ENCODE measurements around the gene TRABD2A. TPM values are rescaled to one million over a fixed set of nuclear protein-coding genes. Genes with fewer than 3 reads are reported as not detected.

TRABD2A gene
- total RNA-seq, 1 experiment from 2014 or later, result 1.7 TPM

GRCh38 chr2:84792856-84793522, 87.9 kb downstream of the TRABD2A start:
- Histone ChIP-seq H3K27ac (ENCODE audit: insufficient read length, low read depth, low read length) (no peak overlapping the region), H4K91ac (ENCODE audit: insufficient read length, low read depth, low read length) (no peak overlapping the region), H4K20me1 (ENCODE audit: control insufficient read depth, insufficient read depth, insufficient read length) (no peaks in the 10 kb centered on the region), H3K9ac (ENCODE audit: extremely low read depth, insufficient read length, low read length) (no peak overlapping the region), H2BK5ac (ENCODE audit: insufficient read length, low read length) (no peak overlapping the region), H2BK15ac (ENCODE audit: low read depth, low read length) (no peak overlapping the region), H3K4me2 (ENCODE audit: insufficient read depth, insufficient read length, low read length) (no peak overlapping the region), H3K56ac (ENCODE audit: insufficient read length, low read depth, low read length) (no peak overlapping the region), H4K8ac (replicated peaks; ENCODE audit: insufficient read length, low read depth, low read length) (no peak overlapping the region), H3K4ac (ENCODE audit: low read depth, low read length) (no peak overlapping the region), H2AK5ac (ENCODE audit: insufficient read length, low read length) (no peak overlapping the region), H4K5ac (ENCODE audit: insufficient read length, low read depth, low read length) (no peak overlapping the region), H3K79me1 (ENCODE audit: insufficient read depth, low read depth, low read length, poor library complexity, severe bottlenecking) (no peaks in the 10 kb centered on the region), H3T11ph (ENCODE audit: low read length) (no peak overlapping the region), H2BK20ac (ENCODE audit: low read depth, low read length, poor library complexity, severe bottlenecking) (no peak overlapping the region), H2AFZ (ENCODE audit: low read length) (no peak overlapping the region), H3K18ac (ENCODE audit: insufficient read length, low read depth, low read length) (no peak overlapping the region), H3K9me3 (ENCODE audit: control insufficient read depth, low read depth, low read length) (no peaks in the 10 kb centered on the region), H3K14ac (ENCODE audit: insufficient read depth, low read length) (no peak overlapping the region), H3K23me2 (ENCODE audit: insufficient read length, low read depth, low read length, poor library complexity, severe bottlenecking) (no peaks in the 10 kb centered on the region), H3K27me3 (ENCODE audit: insufficient read depth, low read length) (no peaks in the 10 kb centered on the region), H3K4me1 (ENCODE audit: insufficient read depth, low read length) (no peaks in the 10 kb centered on the region), H3K79me2 (ENCODE audit: insufficient read depth, low read length) (no peaks in the 10 kb centered on the region), H2BK120ac (ENCODE audit: low read depth, low read length, poor library complexity, severe bottlenecking) (no peak overlapping the region), H2BK12ac (ENCODE audit: insufficient read length, low read depth, low read length) (no peak overlapping the region), H3K23ac (ENCODE audit: insufficient read length, low read depth, low read length) (no peak overlapping the region)
- Mint-ChIP-seq H3K36me3 (ENCODE audit: insufficient read depth in 1 of 3, low read depth in 3 of 3) (no peaks in the 10 kb centered on the region), H3K27ac (no peak overlapping the region), H3K4me1 (peaks cover 0 to 3% of the 10 kb centered on the region in 2 experiments; a peak in 2 of 4 replicates), H3K27me3 (ENCODE audit: low read depth) (no peaks in the 10 kb centered on the region; the same call in 1 of the 2 replicates), H3K9me3 (0 out of 5 replicates have a peak, but pooled peaks cover 0 to 4% of the 10 kb centered on the region in 2 experiments), H3K4me3 (no peak overlapping the region)
- no peak for TF ChIP-seq CTCF (conservative IDR thresholded peaks at IDR 0.05)
- DNase-seq, result no peak
- no CpG with 5 or more reads among the region's 6 CpGs for WGBS (ENCODE audit: extremely low coverage, insufficient read length, low lambda C conversion rate)
